ENCODE data around the gene RXYLT1. TPM values are rescaled to one million over a fixed set of nuclear protein-coding genes. Genes with fewer than 3 reads are reported as not detected.
A peak's percentile ranks its signal among the peaks of the same experiment; 100 is the strongest.

RXYLT1 gene
- total RNA-seq, 1 donor from 2014 or later, result 8.4 TPM

DNA sequence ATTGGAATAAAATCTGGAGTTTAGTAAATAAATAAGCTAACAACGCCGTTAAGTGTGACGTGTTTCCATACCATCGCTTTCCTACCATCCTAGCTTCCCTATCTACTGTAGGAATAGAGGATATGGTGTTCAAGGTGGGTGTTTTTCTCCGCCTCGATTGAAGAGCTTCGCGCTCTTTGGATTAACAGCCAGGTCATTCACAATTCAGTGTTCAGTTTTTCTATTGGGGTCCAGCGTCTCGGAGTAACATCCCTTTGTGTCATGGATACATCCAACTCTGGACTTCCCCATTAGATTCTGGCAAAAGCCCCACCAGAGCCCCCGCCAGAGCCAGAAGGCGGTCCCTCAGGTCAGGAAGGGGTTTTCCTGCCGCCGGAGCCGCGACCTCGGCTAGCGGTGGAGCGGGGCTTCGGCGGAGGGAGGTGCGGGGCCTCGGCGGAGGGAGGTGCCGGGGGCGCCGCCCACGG lies 63.6 kb downstream of the RXYLT1 start:
- no peak for DNase-seq (ENCODE audit: low read depth, low spot score)

DNA sequence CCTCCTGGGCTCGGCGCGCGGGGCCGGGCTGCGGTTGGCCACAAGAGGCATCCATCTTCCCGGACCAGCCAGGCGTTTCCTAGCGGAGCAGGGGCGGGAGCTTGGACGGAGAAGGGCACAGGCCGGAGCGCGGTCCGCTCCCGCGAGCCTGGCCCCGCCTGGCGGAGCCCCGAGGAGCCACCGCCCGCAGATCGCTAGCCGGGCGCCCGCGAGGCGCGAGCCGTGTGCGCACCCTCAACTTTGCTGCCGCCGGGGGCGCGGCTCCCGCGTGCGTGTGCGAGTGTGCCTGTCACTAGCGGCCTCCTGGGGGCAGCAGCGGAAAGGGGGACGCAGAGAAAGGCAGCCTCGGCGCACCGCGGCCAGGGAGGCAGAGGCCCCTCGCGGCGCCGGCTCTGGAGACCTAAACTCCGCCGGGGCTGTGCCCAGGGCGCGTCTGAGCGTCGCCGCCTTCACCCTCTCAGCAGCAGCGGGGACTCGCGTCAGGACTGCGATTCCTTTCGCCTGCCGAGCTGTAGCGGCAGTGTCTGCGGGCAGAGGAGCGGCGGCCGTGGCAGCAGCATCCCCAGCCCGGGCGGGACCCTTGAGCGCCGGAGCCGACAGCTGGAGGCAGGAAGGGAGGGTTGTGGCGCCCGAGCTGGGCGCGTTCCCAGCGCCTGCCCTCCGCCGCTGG lies 64.1 kb downstream of the RXYLT1 start:
- peak; percentile 79 for DNase-seq (ENCODE audit: low read depth, low spot score)

DNA sequence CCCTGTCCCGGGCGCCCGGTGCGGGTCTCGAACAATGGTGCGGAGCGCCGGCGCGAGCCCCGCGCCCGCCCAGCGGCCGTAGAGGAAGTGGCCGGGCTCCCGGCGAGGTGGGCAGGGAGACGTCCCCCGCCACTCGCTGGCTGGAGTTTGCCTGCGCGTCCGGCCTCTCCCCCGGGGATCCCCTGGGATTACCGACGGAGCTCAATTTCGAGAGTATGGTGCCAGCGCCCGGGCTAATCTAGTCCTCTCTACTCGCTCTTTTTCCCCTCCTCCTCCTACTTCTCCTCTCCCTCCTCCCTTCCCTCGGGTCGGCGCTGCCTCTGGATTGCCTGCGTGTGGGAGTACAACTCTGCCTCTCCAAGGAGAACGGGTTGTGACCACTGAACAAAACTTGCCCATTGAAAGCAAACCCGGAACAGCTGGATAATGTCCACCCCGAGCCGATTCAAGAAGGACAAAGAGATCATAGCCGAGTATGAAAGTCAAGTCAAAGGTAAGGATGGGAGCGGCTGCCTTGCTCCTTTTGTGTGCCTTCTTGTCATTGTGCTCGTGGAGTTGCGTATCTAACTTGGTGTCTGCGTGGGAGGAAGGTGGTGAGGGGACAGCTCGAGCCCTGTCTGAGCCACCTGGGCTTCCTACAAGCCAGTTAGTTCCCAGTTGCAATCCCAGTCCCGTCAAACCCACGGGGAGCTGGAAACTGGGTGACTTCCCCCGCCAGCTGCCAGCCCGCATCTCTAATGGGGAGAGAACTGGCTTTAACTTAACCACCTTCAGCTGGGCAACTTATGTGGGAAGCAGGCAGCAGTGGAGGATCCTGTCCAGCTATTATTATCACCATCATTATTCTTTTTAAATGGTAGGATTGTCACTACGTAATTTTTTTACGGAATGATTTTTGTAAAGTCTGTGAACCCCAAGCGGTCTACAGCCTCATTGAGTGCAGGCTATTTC lies 65.0 kb downstream of the RXYLT1 start, which contains the start of gene SRGAP1:
Gene SRGAP1, plus strand, starts transcription at position 310 of the 951 bp plus-strand sequence. Its CDS starts 117 bp downstream, at position 427.
- peak; percentile 32 for DNase-seq (ENCODE audit: low read depth, low spot score)

DNA sequence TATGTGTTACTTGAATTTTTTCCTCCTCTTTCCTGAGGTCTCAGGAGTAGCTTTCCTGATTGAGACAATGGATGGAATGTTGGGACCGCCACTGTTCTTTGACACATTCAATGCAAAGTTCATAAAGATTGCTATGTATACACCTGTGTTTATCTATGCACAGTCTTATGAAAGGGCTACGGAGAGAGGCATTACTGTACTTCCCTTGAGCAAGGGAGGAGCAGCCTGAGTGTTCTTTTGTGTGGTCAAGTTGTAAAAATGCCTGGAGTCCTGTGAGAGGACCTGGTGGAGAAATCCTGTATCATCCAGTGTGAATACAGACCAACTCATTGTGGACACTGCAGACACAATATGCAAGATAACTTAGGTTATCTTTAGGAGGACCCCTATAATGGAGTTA lies 66.0 kb downstream of the RXYLT1 start:
- no peak for DNase-seq (ENCODE audit: low read depth, low spot score)

DNA sequence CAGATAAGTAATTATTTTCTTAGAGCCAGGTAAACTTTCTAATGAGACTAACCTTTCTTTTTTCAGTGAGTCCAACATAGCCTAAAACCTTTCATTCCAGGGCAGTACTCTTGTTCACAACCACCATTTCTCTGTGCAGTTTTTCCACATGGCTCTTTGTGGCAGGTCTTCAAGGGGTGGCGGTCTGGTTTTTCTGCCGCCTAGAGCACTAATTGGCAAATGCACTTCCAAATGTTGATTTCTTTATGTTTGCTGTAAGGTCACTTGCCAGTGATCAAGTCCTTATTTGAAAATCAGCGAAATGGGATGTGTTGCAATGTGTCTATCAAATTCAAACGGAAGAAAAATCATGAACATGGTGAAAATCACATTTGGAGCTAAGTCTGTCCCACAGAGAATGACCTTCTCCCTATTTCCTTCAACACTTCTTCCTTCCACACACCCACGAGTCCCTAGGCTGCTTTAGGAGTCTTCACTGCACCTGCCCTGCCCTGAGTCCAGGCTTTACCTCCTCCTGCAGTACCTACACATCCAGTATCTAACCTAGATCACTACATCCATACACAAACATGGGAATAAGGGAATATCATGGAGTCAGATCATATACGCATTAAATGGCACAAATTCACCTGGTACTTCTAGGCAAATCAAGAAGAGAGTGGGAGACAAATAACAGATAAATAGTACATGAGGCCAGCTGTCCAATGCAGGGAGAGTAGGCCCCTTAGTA lies 66.7 kb downstream of the RXYLT1 start:
- DNase-seq (ENCODE audit: low read depth, low spot score), result no peak

DNA sequence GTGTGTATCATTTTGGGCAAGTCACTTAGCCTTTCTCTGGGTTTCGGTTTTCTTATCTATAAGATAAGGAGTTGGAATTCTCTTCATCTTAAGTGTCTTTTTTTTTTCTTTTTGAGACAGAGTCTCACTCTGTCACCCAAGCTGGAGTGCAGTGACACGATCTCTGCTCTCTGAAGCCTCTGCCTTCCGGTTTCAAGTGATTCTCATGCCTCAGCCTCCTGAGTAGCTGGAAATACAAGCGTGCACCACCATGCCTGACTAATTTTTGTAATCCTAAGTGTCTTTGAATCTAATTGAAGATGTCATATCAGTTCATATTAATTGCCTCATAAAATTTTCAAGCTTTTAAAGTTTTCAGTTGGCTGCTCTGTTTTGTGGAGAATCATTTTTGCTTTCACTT lies 68.7 kb downstream of the RXYLT1 start:
- no peak for DNase-seq (ENCODE audit: low read depth, low spot score)

DNA sequence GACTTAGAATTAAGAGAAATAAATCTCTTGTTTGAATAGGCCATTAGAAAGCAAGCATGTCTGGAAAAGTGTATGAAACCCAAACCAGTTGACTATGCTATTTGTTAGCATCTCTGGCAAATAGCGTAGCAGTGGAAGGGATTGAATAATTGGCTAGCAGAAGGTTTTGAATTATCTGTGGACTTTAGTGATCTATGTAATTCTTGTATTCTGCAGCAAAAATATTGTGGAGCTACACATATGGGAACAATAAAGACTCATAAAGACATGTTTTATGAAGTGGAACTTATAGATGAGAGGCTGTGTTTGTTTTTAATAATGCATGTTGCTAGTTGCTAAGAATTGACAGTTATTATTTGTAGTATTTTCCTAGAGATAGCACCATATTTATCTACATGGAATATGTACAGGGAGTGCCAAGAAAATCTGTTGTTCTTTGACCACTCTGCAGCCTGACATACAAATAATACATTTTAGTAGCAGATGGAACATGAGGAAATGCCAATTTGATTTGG lies 69.5 kb downstream of the RXYLT1 start:
- no peak for DNase-seq (ENCODE audit: low read depth, low spot score)

DNA sequence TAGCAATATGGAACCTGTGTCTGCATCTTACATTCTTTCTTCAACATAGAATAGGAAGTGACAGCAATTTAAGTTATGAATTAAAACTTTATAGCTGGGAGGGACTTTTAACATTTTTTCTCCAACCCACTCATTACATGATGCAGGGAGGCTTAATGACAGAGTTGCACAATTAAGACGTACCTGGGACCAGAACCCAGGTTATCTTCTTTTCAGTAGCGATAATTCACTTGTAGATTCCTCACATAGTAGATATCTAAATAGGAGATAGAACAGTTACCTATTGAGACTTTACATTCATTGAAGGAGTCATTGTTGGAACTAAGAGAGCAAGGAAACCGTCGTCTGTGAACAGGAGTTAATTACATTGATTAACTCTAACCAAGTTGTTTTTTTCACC lies 69.9 kb downstream of the RXYLT1 start:
- no peak for DNase-seq (ENCODE audit: low read depth, low spot score)

DNA sequence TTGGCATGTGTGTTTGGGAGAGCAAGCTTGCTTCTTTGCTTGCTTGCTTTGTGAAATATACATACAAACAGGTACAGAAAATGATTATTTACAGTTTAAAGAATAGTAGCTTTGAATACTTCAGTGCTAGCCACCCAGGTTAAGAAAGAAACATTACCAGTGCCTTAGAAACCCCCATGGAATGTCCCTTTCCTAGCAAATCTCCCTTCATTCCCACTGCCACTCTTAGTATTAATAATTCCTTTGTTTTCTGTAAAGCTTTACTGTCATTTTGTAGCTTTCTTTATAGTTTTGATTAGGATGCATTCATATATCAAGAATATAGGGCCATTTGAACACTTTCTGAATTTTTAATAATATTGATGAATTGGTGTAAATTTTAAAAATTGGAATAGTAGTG lies 74.3 kb downstream of the RXYLT1 start:
- no peak for DNase-seq (ENCODE audit: low read depth, low spot score)

DNA sequence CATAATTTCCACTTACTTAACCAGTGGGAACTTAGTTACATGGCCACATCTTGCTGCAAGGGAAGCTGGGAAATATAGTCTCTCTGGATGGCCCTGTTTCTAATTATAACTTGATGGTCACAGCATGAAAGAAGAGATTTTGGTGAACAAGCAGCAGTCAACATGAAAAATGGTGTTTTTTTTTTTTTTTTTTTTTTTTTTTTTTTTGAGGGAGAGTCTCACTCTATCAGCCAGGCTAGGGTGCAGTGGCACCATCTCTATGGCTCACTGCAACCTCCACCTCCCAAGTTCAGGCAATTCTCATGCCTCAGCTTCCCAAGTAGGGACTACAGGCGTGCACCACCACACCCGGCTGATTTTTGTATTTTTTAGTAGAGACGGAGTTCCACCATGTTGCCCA lies 75.6 kb downstream of the RXYLT1 start:
- DNase-seq (ENCODE audit: low read depth, low spot score), result no peak

DNA sequence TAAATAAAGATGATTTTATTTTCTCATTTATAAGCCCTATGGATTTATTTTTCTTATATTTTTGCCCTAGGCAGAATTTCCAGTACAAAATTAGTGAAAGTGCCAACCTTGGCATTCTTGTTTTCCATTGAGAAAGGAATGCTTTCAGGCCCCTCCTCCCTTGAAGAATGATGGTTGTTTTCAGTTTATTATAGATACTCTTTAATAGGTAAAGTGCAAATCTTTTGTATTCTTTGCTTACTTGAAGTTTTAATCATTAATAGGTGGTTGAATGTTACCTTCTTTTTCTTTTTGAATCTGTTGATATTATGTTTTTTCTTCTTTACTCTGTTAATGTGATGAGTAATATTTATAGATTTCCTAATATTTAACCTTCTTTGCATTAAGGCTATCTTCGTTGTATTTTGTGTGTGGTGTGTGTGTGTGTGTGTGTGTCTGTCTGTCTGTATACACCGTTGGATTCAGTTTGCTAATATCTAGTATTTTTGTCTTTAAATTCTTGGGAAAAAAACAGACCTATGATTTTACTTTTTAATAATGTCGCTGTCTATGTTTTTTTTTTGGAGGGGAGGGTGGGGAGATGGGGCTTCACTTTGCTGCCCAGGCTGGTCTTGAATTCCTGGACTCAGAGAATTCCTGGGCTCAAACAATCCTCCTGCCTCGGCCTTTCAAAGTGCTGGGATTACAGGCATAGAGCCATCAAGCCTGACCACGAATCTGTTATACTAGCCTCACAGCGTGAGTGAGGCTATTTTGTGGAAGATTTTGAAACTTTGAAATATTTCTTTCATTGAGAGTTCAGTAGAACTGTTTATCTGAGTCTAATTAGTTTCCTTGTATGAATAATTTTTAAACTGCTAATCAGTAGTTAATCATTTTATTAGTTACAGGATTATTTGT lies 78.3 kb downstream of the RXYLT1 start:
- DNase-seq (ENCODE audit: low read depth, low spot score), result no peak

Other genes starting within 250 kb of the RXYLT1 start
- gene DPY19L2, start 111.4 kb upstream of the RXYLT1 start, total RNA-seq, result 0.20 and 2.2 TPM in 2 replicates
- gene SRGAP1, start 64.8 kb downstream of the RXYLT1 start, total RNA-seq, result 1.8 and 2.2 TPM in 2 replicates